Endothelial cell of umbilical vein (primary cell): Measurements from ENCODE around the gene FAM184B. TPM values are rescaled to one million over a fixed set of nuclear protein-coding genes. Genes with fewer than 3 reads are reported as not detected.

Experiments
- polyA plus RNA-seq, 4 experiments: library from polyadenylated mRNA; depleted of rRNA in 3 of 4; stranded (reverse) in 3 of 4; unstranded in 1 of 4; fragments of >200 nt; gene quantifications; 2 replicates each; pipeline versions ENCODE4 v1.2.1 to v1.2.3, GENCODE V29; 2011 to 2012; ENCODE audit warnings: missing spikeins in 1 of 4
- total RNA-seq: library from RNA; stranded (reverse); gene quantifications from 2 replicates; pipeline ENCODE4 v1.2.3, GENCODE V29; 2021

Gene FAM184B
- total and polyA plus RNA-seq, 2 donors (not counting 3 experiments of a cell fraction or from before 2014, with no cell fraction given) = not detected

Other genes with a start within 250 kb of the FAM184B start
- gene LAP3, start 204.4 kb downstream of the FAM184B start, total RNA-seq = 73.7 and 94.8 TPM in 2 replicates
- gene LAP3, start 204.4 kb downstream of the FAM184B start, polyA plus RNA-seq = 69.2 and 82.4 TPM in 2 replicates
- 41.2 and 49.1 TPM in 2 replicates for gene MED28, start 167.0 kb downstream of the FAM184B start, total RNA-seq
- 9.4 and 10.0 TPM in 2 replicates for gene MED28, start 167.0 kb downstream of the FAM184B start, polyA plus RNA-seq
- 29.0 and 35.0 TPM in 2 replicates for gene DCAF16, start 29.1 kb upstream of the FAM184B start, total RNA-seq
- gene DCAF16, start 29.1 kb upstream of the FAM184B start, polyA plus RNA-seq = 12.5 and 13.8 TPM in 2 replicates
- 63.4 and 66.4 TPM in 2 replicates for gene NCAPG, start 29.4 kb upstream of the FAM184B start, total RNA-seq
- 7.5 and 11.6 TPM in 2 replicates for gene NCAPG, start 29.4 kb upstream of the FAM184B start, polyA plus RNA-seq
- 17.9 and 23.9 TPM in 2 replicates for gene LCORL, start 240.1 kb upstream of the FAM184B start, total RNA-seq
- 2.8 and 3.7 TPM in 2 replicates for gene LCORL, start 240.1 kb upstream of the FAM184B start, polyA plus RNA-seq